ENCODE data around the gene MDFIC.

Gene MDFIC

DNA sequence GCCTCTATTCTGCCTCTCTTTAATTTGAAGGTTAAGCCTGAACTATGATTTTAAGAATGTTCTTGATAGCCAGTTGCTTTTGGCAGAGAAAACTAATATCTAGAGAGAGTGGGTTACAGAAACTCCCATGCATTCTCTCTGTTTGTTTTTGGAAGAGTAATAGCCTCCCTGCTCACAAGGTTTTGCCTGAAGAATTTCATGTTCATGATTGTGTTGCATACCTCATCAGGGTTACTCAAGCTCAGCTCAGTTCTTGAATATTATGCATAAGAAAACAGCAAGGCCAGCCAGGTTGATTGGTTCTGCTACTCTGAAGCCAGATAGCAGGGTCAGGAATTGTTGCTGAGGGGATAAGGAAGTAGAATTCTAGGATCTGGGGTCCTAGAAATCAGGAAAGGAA lies 137.4 kb downstream of the MDFIC start:
- TF ChIP-seq, protein P1, sequence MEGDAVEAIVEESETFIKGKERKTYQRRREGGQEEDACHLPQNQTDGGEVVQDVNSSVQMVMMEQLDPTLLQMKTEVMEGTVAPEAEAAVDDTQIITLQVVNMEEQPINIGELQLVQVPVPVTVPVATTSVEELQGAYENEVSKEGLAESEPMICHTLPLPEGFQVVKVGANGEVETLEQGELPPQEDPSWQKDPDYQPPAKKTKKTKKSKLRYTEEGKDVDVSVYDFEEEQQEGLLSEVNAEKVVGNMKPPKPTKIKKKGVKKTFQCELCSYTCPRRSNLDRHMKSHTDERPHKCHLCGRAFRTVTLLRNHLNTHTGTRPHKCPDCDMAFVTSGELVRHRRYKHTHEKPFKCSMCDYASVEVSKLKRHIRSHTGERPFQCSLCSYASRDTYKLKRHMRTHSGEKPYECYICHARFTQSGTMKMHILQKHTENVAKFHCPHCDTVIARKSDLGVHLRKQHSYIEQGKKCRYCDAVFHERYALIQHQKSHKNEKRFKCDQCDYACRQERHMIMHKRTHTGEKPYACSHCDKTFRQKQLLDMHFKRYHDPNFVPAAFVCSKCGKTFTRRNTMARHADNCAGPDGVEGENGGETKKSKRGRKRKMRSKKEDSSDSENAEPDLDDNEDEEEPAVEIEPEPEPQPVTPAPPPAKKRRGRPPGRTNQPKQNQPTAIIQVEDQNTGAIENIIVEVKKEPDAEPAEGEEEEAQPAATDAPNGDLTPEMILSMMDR (conservative IDR thresholded peaks at IDR 0.05; ENCODE audit: low read length): no peak
- no peak for TF ChIP-seq EZH2phosphoT487 (IDR thresholded peaks at IDR 0.05; ENCODE audit: borderline replicate concordance)
- Histone ChIP-seq H3K9me2 (replicated peaks; ENCODE audit: low read depth, low read length) (no peaks in the 10 kb centered on the region), H3K4me1 (ENCODE audit: insufficient read depth, low read length, poor library complexity, severe bottlenecking) (no peaks in the 10 kb centered on the region), H2AFZ (ENCODE audit: low read length) (no peak overlapping the region), H4K20me1 (ENCODE audit: insufficient read depth, low read length, poor library complexity, severe bottlenecking) (no peaks in the 10 kb centered on the region), H3K27me3 (ENCODE audit: insufficient read depth, low read length, poor library complexity, severe bottlenecking) (no peaks in the 10 kb centered on the region), H3K9me3 (ENCODE audit: insufficient read depth, low read depth, low read length) (no peaks in the 10 kb centered on the region), H3K9ac (ENCODE audit: low read depth, low read length, poor library complexity, severe bottlenecking) (no peak overlapping the region), H3K36me3 (ENCODE audit: insufficient read depth, low read length) (no peaks in the 10 kb centered on the region), H3K4me3 (ENCODE audit: low read length, poor library complexity, severe bottlenecking) (no peak overlapping the region), H3K79me2 (ENCODE audit: insufficient read depth, low read length) (no peaks in the 10 kb centered on the region), H3F3A (ENCODE audit: low read depth) (no peaks in the 10 kb centered on the region), H3K4me2 (ENCODE audit: low read depth, low read length, poor library complexity, severe bottlenecking) (no peak overlapping the region)

DNA sequence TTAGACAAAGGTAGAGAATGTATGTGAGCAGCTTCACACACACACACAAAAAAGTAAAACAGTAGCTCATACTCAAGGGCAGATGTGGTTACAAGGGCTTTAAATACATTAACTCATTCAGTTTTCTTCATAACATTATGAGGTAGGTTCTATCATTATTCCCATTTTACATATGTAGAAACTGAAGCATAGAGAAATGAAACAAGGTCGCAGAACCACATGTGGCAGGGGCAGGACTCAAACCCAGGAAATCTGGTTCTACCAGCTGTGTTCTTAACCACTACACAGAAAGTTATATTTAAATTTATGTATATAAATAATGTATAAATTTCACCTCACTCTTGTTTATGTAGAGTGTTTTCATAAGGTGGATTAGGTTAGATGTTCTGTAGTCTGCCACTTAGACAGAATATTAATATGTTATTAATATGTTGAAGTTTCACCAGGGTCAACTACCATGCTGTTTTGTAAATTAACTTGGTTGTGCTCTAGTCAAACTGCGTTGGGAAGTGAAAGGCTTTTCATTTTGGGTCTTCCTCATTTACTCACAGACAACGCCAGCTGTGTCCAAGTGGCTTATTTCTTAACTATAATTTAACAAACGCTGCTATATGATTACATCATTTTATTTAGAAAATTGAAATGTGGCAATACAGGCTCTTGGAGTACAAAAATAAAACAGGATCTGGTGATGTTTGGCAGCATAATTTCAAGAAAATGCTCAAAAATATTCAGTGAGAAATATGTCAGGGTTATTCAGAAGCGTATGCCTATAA lies 138.4 kb downstream of the MDFIC start:
- Histone ChIP-seq H3F3A (ENCODE audit: low read depth) (no peaks in the 10 kb centered on the region), H2AFZ (ENCODE audit: low read length) (no peak overlapping the region), H3K27me3 (ENCODE audit: insufficient read depth, low read length, poor library complexity, severe bottlenecking) (no peaks in the 10 kb centered on the region), H3K9me3 (ENCODE audit: insufficient read depth, low read depth, low read length) (no peaks in the 10 kb centered on the region), H3K9ac (ENCODE audit: low read depth, low read length, poor library complexity, severe bottlenecking) (no peak overlapping the region), H3K4me3 (ENCODE audit: low read length, poor library complexity, severe bottlenecking) (no peak overlapping the region), H4K20me1 (ENCODE audit: insufficient read depth, low read length, poor library complexity, severe bottlenecking) (no peaks in the 10 kb centered on the region), H3K4me1 (ENCODE audit: insufficient read depth, low read length, poor library complexity, severe bottlenecking) (no peaks in the 10 kb centered on the region), H3K79me2 (ENCODE audit: insufficient read depth, low read length) (no peaks in the 10 kb centered on the region), H3K4me2 (ENCODE audit: low read depth, low read length, poor library complexity, severe bottlenecking) (no peak overlapping the region), H3K9me2 (replicated peaks; ENCODE audit: low read depth, low read length) (no peaks in the 10 kb centered on the region), H3K36me3 (ENCODE audit: insufficient read depth, low read length) (no peaks in the 10 kb centered on the region)
- no peak for TF ChIP-seq EZH2phosphoT487 (IDR thresholded peaks at IDR 0.05; ENCODE audit: borderline replicate concordance)
- TF ChIP-seq, protein P1 (conservative IDR thresholded peaks at IDR 0.05; ENCODE audit: low read length): no peak

DNA sequence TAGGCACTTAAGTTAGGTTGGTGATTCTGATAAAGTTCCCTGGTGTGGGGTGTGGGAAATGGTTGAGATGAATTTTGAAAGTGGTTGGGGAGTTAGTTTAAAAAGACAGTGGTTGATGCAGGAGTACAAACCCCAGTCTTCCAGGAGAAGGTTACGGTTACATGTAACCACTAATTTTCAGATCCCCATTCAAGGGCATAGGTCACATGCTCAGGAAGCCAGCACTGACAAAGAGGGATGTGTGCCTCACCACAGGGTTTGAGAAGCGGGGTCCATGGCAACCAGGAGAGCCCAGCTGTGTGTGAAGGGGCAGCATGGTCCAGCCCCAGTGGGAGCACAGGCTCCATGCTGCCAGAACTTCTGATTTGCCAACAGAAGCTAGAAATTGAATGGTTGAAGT lies 144.2 kb downstream of the MDFIC start:
- Histone ChIP-seq H2AFZ (ENCODE audit: low read length) (no peak overlapping the region), H3K27me3 (ENCODE audit: insufficient read depth, low read length, poor library complexity, severe bottlenecking) (no peaks in the 10 kb centered on the region), H3K79me2 (ENCODE audit: insufficient read depth, low read length) (no peaks in the 10 kb centered on the region), H3K4me2 (ENCODE audit: low read depth, low read length, poor library complexity, severe bottlenecking) (no peak overlapping the region), H3K4me3 (ENCODE audit: low read length, poor library complexity, severe bottlenecking) (no peak overlapping the region), H3K9me2 (replicated peaks; ENCODE audit: low read depth, low read length) (no peaks in the 10 kb centered on the region), H3K36me3 (ENCODE audit: insufficient read depth, low read length) (no peaks in the 10 kb centered on the region), H3K9ac (ENCODE audit: low read depth, low read length, poor library complexity, severe bottlenecking) (no peak overlapping the region), H4K20me1 (ENCODE audit: insufficient read depth, low read length, poor library complexity, severe bottlenecking) (no peaks in the 10 kb centered on the region), H3K9me3 (ENCODE audit: insufficient read depth, low read depth, low read length) (no peaks in the 10 kb centered on the region), H3F3A (ENCODE audit: low read depth) (no peaks in the 10 kb centered on the region), H3K4me1 (ENCODE audit: insufficient read depth, low read length, poor library complexity, severe bottlenecking) (no peaks in the 10 kb centered on the region)
- TF ChIP-seq, protein P1 (conservative IDR thresholded peaks at IDR 0.05; ENCODE audit: low read length): no peak
- TF ChIP-seq EZH2phosphoT487 (IDR thresholded peaks at IDR 0.05; ENCODE audit: borderline replicate concordance): no peak

Data from Loucy (cell line).